Activated T-cell treated with anti-CD3 and anti-CD28 coated beads for 48 hours (primary cell): Measurements from ENCODE around the gene MT3.
"Not testable (repeated sequence)": the region's sequence is repeated elsewhere in the genome, so short reads cannot be mapped to it uniquely, and the experiment has no call there.

Source experiments
- DNase-seq: peaks from one replicate; pipeline ENCODE4 v3.0.0-alpha.2; 2020; ENCODE audit warnings: low read depth

The MT3 gene

DNA sequence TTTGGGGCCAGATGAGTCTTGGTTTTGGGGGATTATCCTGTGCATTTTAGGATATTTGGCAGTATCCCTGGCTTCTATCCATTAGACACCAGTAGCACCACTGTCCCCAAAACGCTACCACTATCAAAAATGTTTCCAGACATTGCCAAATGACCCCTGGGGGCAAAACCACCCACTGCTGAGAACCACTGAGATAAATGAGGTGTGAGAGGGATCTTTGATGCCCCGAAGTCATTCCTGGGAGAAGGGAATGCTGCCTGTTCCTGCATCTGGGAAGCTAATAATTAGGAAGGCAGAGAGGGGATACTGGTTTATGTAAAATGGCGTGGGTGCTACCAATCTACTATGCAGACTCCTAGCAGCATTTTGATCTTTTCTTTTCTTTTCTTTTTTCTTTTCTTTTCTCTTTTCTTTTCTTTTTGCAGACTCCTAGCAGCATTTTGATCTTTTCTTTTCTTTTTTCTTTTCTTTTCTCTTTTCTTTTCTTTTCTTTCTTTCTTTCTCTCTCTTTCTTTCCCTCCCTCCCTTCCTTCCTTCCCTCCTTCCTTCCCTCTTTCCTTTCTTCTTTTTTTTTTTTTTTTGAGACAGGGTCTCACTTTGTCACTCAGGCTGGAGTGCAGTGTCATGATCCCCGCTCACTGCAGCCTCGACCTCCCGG, 8.8 kb upstream of the MT3 start:
- no peak for DNase-seq

DNA sequence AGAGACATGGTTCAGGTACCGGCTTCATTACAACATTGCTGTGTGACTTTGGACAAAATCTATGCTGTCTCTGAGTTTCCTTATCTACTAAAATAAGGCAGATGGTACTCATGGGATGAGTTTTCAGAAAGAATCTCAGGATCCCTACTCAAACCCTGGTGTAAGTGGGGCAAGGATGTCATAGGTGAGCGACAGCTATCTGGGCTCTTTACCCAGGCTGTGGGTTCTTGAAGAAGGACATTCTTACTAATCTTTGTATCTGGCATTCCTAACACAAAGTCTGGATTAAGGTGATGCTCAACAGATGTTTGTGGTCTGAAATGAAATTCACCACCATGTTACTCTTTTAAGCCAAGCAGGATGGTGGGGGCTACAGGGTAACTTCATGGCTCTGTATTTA, 6.4 kb upstream of the MT3 start:
- DNase-seq: not testable (repeated sequence)

DNA sequence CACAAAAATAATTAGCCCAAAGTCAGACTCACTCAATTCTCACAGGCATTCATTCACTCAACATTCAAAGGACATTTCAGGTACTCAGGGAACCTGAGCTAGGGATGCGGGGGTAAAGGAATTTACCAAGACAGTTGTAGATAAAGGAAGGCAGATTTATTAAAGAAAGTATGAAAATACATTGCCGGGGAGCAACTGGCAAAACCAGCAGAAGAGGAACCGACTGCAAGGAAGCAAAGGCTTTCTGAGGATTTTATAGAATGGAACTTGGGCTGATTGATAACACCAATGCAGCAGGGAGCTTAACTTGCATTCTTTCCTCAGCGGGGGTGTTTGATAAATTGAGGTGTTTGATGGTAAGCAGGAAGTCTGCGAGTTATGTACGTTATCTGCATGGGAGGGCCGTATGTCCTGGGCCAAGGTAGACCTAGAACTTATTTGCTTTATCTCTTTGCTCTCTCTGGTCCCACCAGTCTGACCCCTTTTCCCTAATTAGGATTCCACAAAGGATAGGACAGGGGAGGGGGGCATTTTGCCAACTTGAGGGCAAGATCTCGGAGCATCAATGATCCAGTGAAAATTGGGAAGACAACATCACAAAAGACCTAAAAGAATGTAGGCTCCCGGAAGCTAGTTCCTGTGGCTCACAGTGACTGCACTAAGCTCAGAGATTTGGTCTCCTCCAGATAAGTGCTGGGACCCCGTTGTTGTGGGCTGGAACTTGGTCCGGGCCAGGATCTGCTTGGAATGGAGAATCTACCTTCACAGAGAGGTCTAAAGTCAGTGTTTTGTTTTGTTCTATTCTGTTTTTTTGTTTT, 5.8 kb upstream of the MT3 start:
- no peak for DNase-seq

DNA sequence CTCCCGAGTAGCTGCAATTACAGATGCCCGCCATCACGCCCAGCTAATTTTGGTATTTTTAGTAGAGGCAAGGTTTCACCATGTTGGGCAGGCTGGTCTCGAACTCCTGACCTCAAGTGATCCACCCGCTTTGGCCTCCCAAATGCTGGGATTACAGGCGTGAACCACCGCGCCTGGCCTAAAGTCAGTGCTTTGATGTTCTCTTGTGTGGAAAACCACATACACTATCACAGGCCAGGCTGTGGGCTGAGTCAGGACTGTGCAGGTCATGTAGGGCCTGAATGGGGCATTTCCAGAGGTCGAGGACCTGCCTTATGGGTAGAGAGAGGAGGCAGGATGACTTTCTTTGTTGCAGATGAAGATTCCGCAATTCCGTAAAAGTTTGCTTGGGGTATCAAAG, 5.1 kb upstream of the MT3 start:
- no peak for DNase-seq

DNA sequence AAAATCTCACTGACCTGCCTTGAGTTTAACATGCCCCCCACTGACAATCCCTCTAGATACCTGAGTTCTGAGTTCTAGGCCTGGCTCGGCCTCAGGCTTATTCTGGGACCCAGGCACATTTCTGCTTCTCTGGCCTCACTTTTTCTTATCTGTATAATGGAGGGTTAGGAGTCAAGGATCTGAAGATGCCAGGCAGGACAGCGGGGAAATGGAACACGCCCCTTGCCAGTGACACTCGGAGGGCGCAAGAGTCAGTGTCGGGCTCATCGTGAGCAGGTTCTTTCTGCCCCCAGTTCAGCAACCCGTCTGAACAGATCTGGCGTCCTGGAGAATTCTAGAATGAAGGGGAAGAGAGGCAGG, 567 bp upstream of the MT3 start:
- DNase-seq: no peak

DNA sequence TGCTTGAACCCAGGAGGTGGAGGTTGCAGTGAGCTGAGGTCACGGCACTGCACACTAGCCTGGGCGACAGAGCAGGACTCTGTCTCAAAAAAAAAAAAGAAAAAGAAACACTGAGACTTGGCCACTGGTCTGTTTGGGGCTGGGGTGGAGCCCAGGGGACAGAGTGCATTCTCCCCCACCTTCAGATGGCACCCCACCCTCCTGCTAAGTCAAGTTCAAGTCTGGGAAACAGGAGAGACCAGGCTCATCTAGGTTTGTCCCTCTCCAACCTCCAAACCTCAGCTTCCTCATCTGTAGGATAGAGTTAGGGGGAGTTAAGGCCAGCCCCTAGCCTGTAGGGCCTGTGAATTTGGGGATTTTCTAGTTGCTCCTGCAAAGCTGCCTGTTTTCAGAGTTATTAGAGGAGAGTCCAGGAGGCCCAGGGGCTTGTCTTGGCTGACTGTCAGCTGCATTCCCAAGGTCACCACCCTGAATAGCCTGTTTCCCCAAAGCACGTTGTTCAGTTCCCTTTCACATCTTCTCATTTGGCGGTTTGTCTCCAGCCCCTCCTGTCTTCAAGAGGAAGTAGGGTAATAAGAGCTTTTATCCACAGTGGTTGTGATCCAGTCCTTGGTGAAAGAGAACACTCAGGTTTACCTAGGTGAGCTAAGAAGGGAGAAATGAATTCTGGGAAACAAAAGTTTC, 2.2 kb downstream of the MT3 start:
- DNase-seq: no peak

DNA sequence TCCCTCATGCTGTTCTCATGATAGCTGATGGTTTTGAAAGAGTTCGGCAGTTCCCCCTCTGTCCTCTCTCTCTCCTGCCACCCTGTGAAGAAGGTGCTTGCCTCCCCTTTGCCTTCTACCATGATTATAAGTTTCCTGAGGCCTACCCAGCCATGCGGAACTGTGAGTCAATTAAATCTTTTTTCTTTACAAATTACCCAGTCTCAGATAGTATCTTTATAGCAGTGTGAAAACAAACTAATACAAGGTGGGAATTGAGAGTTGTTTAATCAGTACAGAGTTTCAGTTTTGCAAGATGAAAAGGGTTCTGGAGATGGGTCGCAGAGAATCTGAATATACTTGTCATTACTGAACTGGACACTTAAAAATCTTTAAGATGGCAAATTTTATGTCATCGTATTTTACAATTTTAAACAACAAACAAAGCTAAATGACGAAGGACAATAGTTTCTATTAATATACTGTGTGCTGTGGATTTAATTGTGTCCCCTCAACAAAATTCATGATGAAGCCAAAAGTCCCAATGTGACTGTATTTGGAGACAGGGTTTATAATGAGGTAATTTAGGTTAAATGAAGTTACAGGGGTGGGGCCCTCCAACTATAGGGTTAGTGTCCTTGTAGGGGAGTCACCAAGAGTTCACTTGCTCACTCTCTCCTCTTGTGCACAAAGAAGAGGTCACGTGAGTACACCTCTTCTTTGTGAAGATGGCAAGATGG, 4.4 kb downstream of the MT3 start:
- no peak for DNase-seq

DNA sequence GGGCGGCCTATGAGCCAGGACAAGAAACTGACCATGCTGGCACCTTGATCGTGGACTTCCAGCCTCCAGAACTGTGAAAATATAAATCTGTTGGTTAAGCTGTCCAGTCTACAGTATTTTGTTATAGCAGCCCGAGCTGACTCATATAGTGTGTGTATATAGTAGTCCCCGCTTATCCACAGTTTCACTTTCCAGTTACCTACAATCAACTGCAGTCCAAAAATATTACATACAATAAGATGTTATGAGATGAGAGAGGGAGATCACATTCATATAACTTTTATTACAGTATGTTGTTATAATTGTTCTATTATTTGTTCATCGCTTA, 4.9 kb downstream of the MT3 start:
- no peak for DNase-seq

DNA sequence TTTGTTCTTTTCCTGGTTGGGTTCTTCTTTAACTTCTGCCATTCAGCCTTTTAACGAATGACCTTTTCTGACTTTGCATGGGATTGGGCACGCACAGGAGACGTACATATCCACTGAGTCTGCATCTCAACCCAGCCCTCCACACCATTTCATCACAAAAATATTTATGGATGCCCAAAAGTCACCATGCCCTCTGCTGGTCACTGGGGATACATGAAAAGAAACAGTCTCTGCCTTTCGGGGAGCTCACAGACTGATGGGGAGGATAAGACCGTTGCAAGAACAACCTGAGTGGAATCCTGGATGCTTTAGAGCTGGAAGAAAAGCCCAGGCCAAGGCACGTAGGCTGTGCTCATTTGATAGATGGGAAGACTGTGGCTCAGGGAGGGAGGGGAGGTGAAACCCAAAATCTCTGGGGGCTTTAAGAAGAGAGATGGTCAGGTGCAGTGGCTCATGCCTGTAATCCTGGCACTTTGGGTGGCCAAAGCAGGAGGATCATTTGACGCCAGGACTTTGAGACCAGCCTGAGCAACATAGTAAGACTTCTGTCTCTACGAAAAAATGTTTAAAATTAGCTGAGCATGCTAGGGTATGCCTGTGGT, 11.2 kb downstream of the MT3 start:
- no peak for DNase-seq

DNA sequence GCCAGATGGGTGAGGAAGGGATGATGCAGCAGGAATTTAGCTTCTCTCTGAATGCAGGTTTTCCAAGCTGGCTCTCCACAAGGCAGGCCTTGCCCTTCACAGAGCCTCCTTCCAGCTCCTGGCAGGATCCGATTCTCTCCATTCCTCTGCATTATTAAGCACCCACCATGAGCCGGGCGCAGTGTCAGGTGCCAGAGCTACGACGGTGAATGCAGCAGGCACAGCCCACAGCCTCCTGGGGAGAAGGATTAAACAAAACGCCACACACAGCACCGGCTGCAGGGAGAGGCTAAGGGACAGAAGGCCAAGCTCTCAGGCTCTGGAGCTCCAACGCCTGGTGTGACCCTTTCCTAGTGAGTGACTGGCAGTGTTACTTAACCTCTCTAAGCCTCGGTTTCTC, 12.0 kb downstream of the MT3 start:
- DNase-seq: no peak

DNA sequence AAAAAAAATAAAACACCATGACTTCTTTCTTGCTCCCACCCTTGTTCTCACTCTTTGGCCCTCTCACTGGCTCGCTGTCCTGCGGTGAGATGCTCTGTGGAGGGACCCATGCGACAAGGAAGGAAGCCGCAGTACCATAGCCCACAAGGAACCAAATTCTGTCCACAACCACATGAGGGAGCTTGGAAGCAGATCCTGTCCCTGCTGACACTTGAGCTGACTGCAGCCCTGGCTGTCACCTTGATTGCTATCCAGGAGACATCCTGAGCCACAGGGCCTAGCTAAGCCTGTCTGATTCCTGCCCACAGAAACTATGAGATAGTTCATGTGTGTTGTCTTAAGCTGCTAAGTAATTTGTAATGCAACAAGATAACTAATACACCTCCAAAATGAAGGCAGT, 14.3 kb downstream of the MT3 start:
- no peak for DNase-seq

DNA sequence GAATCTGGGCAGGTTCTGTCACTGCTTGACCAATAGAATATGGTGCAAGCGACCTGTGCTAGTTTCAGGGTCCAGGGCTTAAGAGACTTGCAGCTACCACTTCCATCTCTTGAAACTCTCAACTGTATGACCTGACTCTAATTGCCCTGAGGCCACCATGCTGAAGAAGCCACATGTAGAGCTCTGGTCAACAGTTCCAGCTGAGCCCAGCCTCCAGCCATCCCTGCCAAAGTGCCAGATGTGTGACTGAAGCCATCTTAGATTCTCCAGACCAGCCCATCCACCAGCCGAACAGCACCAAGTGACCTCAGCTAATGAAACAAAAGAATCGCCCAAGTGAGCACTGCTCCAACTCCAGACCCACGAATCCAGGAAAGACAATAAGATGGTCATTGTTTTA, 15.6 kb downstream of the MT3 start:
- no peak for DNase-seq

DNA sequence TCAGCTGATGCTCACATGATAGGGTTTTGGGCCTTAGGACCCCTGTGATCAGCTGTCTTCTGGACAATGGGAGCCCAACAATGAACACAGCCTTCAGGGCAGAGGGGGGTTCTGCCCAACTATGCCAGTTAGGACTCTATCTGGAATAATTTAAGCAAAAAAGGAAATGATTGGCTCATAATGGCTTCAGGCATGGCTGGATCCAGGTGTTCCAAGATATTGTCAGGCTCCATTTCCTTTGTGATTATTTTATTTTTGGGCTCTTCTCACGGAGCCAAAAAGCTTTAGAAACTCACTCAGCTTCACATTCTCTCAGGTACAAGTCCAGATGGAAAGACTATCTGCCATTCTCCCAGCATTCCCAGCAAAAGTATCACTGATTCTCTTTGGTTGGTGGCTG, 16.1 kb downstream of the MT3 start:
- no peak for DNase-seq

DNA sequence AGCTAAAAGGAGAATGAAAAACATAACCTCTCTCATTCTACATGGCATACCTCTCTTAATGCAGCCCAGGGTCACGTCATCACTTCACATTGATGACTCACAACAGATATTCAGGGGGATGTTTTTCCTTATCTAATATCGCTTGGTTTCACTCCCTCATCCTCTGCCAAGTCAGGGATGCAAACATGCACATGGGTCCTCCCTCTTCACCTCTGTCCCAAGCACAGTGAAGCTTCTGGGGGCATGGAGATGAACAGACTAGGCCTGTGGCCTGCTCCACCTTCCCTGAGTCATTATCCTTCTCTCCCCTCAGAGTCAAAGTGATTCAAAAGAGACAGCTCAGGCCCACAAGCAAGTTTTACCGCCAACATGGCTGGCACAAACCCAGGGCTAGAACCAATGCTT, 16.7 kb downstream of the MT3 start:
- no peak for DNase-seq

DNA sequence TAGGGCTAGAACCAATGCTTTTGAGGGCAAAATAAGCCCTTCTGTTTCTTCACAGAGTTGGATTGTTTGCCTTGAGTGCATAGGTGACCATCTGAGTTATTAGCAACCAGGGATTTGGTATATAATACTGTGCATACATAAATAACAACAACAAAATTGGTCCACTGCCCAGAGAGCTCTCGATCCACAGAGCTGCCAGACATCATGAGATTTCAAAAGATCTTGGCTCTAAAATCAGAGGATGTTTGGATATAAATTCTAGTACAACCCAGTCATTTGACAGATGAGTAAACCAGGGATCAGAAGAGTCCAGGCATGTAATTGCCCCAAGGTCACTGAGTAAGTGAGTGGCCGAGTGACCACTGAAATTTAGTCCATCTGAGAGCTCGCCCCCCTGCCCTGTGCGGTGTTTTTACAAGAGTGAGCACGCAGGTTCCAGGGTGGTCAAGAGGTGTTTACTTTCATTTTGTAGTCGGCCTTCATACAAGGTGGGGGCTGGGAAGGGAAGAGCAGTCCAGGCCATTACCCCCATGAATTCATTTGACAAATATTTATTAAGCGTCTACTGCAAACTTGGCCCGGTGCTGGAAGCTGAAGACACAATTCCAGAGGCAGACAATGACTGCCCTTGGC, 17.3 kb downstream of the MT3 start:
- DNase-seq: no peak

DNA sequence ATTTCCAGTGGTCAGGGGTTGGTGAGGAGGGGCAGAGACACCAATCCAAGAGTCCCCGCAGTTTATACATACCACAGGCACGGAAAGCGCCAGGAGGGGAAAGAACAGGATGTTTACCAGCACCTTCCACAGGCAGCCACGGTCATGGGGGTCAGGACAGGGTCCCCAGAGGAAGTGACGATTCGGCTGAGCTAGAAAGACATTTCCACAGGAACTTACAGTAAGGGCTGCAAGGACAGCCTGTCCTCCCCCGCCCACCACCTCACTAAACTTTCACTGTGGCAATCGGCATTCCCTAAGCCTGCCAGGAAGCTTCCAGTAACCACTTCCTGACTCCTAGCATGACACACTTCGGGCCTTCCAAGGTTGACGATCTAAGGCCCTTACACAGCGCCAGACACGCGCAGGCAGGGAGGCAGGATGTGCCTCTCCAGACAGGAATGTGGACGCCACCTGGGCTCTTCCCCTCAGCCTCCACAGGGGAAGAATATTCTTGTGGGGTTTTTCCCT, 17.8 kb downstream of the MT3 start:
- no peak for DNase-seq

DNA sequence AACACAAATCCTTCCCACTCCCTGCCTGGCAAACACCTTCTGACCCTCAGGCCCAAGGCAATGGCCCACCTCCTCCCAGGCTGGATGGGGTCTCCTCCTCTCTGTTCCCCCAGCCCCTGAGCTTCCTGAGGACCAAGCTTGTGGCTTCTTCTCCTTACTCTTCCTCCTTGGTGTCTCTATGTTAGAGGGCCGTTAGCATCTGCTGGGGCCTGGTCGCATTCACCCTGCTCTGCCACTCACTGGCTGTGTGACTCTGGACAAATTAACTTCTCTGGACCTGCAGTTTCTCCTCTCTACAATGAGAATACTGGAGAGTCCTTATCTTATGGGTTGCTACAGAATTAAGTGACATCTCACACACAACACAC, 18.3 kb downstream of the MT3 start:
- DNase-seq: no peak

DNA sequence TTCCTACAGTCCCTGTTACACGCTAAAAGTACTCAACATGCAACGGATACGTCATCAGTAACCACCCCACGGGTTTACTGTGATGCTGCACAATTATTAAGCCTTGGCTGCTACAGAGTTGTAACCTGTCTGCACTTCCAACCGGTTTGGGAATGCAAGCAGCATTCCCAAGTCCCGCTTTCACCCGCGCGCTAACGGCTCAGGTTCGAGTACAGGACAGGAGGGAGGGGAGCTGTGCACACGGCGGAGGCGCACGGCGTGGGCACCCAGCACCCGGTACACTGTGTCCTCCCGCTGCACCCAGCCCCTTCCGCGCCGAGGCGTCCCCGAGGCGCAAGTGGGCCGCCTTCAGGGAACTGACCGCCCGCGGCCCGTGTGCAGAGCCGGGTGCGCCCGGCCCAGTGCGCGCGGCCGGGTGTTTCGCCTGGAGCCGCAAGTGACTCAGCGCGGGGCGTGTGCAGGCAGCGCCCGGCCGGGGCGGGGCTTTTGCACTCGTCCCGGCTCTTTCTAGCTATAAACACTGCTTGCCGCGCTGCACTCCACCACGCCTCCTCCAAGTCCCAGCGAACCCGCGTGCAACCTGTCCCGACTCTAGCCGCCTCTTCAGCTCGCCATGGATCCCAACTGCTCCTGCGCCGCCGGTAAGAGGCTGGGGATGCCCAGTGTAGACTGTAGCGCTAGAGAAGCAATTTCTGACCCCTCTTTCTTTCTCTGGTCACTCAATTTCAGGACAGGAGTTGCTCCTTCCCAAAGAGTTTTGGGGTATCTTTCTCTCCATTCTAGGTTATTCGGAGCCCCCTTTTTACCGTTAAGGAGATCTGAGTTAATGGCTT, 18.9 kb downstream of the MT3 start, which contains the start of gene MT2A:
MT2A (plus strand) TSS at position 542 of the 833 bp plus-strand sequence; CDS start at position 614, 72 bp downstream.
- DNase-seq: peak; percentile 93

DNA sequence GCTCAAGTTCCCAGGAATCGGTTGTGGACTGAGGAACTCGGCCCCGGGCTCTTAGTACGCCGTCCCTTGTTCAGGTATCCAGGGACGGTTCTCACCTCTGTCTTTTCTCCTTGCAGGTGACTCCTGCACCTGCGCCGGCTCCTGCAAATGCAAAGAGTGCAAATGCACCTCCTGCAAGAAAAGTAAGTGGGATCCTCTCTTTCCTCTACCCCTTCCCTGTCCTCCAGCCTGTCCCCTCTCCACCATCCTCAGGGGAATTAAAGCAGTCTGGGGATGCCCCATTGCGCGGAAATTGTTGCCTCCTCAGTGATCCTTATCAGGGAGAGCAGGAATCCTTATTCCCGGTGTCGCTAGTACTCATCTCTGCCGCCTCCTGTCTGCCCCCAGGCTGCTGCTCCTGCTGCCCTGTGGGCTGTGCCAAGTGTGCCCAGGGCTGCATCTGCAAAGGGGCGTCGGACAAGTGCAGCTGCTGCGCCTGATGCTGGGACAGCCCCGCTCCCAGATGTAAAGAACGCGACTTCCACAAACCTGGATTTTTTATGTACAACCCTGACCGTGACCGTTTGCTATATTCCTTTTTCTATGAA, 19.6 kb downstream of the MT3 start:
- no peak for DNase-seq

DNA sequence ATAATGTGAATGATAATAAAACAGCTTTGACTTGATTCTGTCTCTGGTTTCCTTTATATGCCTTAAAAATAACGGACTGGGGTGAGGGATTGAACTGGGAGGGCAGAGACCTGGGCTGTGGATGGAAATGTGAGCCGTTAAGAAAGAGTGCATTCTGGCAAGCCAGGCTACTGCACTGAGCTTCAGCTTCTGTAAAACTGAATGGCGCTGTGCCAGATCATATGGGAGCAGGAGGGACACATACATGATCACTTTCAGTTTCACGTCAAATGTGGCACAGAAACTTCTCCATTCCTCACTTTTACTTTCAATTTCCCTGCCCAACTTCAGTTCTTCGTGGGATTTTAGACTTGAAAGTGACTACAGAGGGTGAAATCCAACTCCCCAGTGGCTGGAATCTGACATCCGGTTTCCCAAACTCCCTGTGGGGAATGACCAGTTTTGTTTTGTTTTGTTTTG, 20.2 kb downstream of the MT3 start:
- peak; percentile 57 for DNase-seq
